ENCODE results near the gene HOXD1.

DNA sequence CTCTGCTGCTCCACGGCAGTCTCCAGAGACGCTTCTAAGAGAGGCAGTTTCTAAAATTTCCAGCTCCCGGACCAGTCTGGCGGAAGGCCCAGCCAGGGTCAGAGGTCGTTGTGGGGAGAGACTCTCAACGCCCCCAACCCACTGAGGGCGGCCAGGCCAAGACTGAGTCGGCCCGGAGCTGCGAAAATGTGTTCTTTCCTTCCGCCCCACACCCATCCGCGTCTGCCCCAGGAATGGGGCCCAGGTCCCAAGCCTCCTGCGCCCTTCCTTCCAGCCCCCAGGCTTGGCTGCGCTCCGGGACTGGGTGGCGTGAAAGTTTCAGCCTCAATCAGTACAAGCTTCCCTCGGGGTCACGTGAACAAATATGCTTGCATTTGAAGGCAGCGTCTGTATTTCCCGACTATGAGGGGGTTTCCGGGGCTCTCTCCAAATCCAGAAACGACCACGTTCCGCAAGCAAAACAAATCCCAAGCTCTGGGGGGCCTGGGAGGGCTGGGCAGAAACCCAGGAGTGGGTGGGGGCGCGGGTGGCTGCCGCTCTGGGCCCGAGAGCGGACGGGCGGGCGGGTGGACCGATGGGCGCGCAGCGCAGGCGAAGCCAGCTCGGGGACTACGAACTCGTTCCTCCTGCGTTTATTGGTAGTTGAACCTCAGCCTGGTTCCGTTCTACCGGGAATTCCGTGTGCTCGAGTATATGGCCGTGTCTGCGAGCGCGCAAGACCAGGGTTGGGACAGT is 28.1 kb upstream of the HOXD1 start:
- TF ChIP-seq EZH2phosphoT487 (IDR thresholded peaks at IDR 0.05; ENCODE audit: borderline replicate concordance, low read depth, low read length) = no peak
- TF ChIP-seq, protein P1, sequence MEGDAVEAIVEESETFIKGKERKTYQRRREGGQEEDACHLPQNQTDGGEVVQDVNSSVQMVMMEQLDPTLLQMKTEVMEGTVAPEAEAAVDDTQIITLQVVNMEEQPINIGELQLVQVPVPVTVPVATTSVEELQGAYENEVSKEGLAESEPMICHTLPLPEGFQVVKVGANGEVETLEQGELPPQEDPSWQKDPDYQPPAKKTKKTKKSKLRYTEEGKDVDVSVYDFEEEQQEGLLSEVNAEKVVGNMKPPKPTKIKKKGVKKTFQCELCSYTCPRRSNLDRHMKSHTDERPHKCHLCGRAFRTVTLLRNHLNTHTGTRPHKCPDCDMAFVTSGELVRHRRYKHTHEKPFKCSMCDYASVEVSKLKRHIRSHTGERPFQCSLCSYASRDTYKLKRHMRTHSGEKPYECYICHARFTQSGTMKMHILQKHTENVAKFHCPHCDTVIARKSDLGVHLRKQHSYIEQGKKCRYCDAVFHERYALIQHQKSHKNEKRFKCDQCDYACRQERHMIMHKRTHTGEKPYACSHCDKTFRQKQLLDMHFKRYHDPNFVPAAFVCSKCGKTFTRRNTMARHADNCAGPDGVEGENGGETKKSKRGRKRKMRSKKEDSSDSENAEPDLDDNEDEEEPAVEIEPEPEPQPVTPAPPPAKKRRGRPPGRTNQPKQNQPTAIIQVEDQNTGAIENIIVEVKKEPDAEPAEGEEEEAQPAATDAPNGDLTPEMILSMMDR (conservative IDR thresholded peaks at IDR 0.05; ENCODE audit: low read length) = no peak
